ENCODE data around the gene HELT. TPM values are rescaled to one million over a fixed set of nuclear protein-coding genes. Genes with fewer than 3 reads are reported as not detected.

Gene HELT
- total RNA-seq, 2 donors from 2014 or later = not detected

GRCh38 chr4:185002784-185003183 is 15.5 kb upstream of the HELT start:
- Histone ChIP-seq H3K27ac (no peak overlapping the region), H3K4me3 (no peak overlapping the region), H3K9me3 (no peaks in the 10 kb centered on the region), H3K4me1 (replicated peaks) (no peaks in the 10 kb centered on the region), H3K27me3 (replicated peaks; ENCODE audit: insufficient read depth) (no peaks in the 10 kb centered on the region), H3K36me3 (no peaks in the 10 kb centered on the region)
- DNase-seq (ENCODE audit: low spot score) = no peak
- TF ChIP-seq CTCF (IDR thresholded peaks at IDR 0.05) (no peak), POLR2AphosphoS5 (IDR thresholded peaks at IDR 0.05) (no peak), POLR2A (IDR thresholded peaks at IDR 0.05) (no peak)
- intact Hi-C loops (cut with DNase I) = no loop called here
- WGBS = 95% methylated on average over 11 of the region's 11 CpGs

GRCh38 chr4:185003596-185004351 is 14.5 kb upstream of the HELT start:
- Histone ChIP-seq H3K36me3 (no peaks in the 10 kb centered on the region), H3K9me3 (no peaks in the 10 kb centered on the region), H3K27me3 (replicated peaks; ENCODE audit: insufficient read depth) (no peaks in the 10 kb centered on the region), H3K4me1 (replicated peaks) (no peaks in the 10 kb centered on the region), H3K4me3 (no peak overlapping the region), H3K27ac (no peak overlapping the region)
- TF ChIP-seq CTCF (IDR thresholded peaks at IDR 0.05) = no peak
- intact Hi-C loops (cut with DNase I) = no loop called here
- DNase-seq (ENCODE audit: low spot score) = no peak
- WGBS = 96% methylated on average over 19 of the region's 19 CpGs

- H3K36me3 ChIP-seq = no peaks in the 10 kb centered on the region
- TF ChIP-seq POLR2A (IDR thresholded peaks at IDR 0.05) = no peak
- TF ChIP-seq POLR2AphosphoS5 (IDR thresholded peaks at IDR 0.05) = no peak
- TF ChIP-seq CTCF (IDR thresholded peaks at IDR 0.05) = no peak
- H3K4me3 ChIP-seq = peak overlapping the region; percentile 8 to 21
- no peaks in the 10 kb centered on the region for H3K27me3 ChIP-seq (replicated peaks; ENCODE audit: insufficient read depth)
- H3K27ac ChIP-seq = peak overlapping the region; percentile 64 to 72
- H3K9me3 ChIP-seq = no peaks in the 10 kb centered on the region
- peak; percentile 51 for DNase-seq (ENCODE audit: low spot score)
- no peaks in the 10 kb centered on the region for H3K4me1 ChIP-seq (replicated peaks)
- intact Hi-C loops (cut with DNase I) = no loop called here
- WGBS = 20% methylated on average over 22 of the region's 22 CpGs
Observed at GRCh38 chr4:185004562-185005218, 13.6 kb upstream of the HELT start.

GRCh38 chr4:185005219-185005819 is 13.0 kb upstream of the HELT start:
- TF ChIP-seq CTCF (IDR thresholded peaks at IDR 0.05) = peak; percentile 83 to 90 (median 88)
- no peak for TF ChIP-seq POLR2A (IDR thresholded peaks at IDR 0.05)
- TF ChIP-seq POLR2AphosphoS5 (IDR thresholded peaks at IDR 0.05) = peak; percentile 75
- 4% methylated on average over 22 of the region's 22 CpGs for WGBS
- intact Hi-C loops (cut with DNase I) = no loop called here
- H3K36me3 ChIP-seq = no peaks in the 10 kb centered on the region
- H3K27ac ChIP-seq = peak overlapping the region; percentile 64 to 72
- H3K27me3 ChIP-seq (replicated peaks; ENCODE audit: insufficient read depth) = no peaks in the 10 kb centered on the region
- H3K4me3 ChIP-seq = peak overlapping the region; percentile 8 to 21
- H3K4me1 ChIP-seq (replicated peaks) = no peaks in the 10 kb centered on the region
- H3K9me3 ChIP-seq = no peaks in the 10 kb centered on the region
- DNase-seq (ENCODE audit: low spot score) = peak; percentile 91
